Germinal center (tissue), 1 donor: ENCODE results near the gene TNS2.

ENCODE experiments used
- DNase-seq: peaks from one replicate; pipeline ENCODE4 v3.0.0; 2012; ENCODE audit warnings: mixed read lengths, low spot score

Gene TNS2

DNA sequence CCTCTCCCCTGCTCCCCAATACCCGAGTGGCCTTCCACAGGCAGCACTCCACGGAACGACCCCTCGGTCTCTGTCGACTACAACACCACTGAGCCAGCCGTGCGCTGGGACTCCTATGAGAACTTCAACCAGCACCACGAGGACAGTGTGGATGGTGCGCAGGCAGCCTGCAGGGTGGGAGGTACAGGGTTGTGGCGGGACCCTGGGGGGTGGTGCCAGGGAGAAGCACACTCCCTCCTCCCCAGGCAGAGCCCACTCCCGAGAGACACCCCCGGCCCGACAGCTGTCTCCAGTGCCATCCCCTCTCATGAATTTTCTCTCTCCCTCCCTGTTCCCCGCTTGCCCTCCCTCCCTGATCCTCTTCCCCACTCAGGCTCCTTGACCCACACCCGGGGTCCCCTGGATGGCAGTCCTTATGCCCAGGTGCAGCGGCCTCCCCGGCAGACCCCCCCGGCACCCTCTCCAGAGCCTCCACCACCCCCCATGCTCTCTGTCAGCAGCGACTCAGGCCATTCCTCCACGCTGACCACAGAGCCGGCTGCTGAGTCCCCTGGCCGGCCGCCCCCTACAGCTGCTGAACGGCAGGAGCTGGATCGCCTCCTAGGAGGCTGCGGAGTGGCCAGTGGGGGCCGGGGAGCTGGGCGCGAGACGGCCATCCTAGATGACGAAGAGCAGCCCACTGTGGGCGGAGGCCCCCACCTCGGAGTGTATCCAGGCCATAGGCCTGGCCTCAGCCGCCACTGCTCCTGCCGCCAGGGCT lies 9.0 kb downstream of the TNS2 start:
- no peak for DNase-seq

DNA sequence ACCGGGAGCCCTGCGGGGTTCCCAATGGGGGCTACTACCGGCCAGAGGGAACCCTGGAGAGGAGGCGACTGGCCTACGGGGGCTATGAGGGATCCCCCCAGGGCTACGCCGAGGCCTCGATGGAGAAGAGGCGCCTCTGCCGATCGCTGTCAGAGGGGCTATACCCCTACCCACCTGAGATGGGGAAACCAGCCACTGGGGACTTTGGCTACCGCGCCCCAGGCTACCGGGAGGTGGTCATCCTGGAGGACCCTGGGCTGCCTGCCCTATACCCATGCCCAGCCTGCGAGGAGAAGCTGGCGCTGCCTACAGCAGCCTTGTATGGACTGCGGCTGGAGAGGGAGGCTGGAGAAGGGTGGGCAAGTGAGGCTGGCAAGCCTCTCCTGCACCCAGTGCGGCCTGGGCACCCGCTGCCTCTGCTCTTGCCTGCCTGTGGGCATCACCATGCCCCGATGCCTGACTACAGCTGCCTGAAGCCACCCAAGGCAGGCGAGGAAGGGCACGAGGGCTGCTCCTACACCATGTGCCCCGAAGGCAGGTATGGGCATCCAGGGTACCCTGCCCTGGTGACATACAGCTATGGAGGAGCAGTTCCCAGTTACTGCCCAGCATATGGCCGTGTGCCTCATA lies 9.7 kb downstream of the TNS2 start:
- DNase-seq, result no peak

DNA sequence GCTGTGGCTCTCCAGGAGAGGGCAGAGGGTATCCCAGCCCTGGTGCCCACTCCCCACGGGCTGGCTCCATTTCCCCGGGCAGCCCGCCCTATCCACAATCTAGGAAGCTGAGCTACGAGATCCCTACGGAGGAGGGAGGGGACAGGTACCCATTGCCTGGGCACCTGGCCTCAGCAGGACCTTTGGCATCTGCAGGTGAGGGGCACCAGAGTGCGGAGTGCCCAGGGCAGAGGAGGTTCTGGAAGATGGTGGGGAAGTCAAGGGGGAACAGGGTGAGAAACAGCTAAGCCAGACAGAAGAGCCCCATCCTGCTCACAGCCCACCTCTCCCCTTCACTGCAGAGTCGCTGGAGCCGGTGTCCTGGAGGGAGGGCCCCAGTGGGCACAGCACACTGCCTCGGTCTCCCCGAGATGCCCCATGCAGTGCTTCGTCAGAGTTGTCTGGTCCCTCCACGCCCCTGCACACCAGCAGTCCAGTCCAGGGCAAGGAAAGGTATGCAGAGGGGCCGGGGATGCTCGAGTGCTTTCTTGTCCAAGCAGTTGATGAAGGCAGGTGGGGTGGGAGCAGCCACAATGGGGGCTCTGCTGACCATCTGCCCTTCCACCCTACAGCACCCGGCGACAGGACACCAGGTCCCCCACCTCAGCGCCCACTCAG lies 10.3 kb downstream of the TNS2 start:
- no peak for DNase-seq

DNA sequence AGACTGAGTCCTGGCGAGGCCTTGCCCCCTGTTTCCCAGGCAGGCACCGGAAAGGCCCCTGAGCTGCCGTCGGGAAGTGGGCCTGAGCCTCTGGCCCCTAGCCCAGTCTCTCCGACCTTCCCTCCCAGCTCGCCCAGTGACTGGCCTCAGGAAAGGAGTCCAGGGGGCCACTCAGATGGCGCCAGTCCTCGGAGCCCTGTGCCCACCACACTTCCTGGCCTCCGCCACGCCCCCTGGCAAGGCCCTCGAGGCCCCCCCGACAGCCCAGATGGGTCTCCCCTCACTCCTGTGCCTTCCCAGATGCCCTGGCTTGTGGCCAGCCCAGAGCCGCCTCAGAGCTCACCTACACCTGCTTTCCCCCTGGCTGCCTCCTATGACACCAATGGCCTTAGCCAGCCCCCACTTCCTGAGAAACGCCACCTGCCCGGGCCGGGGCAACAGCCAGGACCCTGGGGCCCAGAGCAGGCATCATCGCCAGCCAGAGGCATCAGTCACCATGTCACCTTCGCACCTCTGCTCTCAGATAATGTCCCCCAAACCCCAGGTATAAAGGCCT lies 10.9 kb downstream of the TNS2 start:
- DNase-seq, result no peak

DNA sequence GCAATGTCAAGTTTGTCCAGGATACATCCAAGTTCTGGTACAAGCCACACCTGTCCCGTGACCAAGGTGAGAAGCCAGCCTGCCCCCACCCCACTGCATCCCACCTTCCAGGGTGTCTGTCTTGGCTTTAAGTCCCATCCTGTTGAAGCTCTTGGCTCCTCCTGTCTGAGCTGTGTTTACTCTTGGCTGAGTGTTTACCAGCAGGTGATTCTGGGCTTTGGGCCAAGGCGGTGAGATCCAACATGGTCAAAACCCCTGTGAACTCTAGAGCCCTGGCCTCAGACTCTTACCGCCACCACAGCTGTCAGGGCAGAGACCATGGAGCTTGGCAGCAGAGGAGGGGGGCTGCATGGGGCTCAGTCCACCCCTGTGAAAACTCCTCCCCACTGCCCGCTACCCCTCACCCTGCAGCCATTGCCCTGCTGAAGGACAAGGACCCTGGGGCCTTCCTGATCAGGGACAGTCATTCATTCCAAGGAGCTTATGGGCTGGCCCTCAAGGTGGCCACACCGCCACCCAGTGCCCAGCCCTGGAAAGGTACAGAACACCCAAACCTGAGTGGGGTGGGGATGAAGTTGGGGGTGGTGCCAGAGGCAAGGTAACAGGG lies 11.6 kb downstream of the TNS2 start:
- no peak for DNase-seq

DNA sequence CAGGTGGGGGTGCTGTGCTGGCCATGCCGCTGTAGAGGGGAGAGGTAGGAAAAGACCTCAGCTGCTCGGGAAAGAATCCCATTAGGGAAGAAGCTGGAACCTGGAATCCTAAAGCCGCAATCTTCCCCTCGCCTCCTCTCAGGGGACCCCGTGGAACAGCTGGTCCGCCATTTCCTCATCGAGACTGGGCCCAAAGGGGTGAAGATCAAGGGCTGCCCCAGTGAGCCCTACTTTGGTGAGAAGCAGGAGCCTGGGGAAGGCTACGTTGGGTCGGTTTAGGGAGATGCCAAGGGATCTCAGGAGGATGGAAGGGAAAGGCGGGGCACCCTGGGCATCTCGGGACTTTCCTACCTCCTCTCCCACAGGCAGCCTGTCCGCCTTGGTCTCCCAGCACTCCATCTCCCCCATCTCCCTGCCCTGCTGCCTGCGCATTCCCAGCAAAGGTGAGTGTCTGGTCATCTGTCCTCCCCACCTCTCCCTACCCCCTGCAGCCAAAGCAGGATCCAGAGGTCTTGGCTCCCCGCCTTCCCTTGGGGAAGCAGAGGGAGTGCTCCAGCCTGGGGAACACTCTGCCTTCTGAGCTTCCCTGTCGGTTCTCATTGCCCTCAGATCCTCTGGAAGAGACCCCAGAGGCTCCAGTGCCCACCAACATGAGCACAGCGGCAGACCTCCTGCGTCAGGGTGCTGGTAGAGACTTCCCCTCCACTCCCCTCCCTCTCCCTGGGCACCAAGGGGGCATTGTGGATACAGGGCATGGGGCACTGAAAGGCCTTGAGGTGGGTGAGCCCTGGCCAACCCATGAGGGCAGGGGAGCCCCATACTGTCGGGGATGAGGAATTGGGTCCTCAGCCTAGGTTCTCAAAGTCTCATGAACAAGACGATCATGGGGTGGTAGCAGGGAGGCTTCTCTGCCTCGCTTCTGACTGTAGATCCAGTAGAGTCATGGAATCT lies 12.4 kb downstream of the TNS2 start:
- DNase-seq, result no peak

DNA sequence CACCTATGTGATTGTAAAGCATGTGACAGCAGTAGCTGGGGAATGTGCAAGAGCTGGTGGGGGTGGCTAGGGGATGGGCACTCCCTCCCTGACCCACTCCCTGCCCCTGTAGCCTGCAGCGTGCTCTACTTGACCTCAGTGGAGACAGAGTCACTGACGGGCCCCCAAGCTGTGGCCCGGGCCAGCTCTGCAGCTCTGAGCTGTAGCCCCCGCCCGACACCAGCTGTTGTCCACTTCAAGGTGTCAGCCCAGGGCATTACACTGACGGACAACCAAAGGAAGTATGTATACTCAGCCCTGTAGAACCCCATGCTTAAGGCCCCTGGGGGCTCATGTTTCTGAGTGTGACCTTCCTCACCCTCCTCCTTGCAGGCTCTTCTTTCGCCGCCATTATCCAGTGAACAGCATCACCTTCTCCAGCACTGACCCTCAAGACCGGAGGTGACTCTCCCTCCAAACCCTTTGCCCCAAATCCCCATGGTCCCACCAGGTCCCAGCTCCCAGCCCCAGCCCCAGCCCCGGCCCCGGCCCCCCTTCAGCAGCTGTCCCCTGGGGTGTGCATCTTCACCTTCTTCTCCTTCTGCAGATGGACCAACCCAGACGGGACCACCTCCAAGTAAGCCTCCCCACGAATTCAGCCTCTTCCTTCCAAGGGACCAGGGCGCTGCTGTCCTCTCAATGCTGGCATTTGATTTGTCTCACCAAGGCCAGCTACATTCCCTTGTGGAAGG lies 13.3 kb downstream of the TNS2 start:
- no peak for DNase-seq

DNA sequence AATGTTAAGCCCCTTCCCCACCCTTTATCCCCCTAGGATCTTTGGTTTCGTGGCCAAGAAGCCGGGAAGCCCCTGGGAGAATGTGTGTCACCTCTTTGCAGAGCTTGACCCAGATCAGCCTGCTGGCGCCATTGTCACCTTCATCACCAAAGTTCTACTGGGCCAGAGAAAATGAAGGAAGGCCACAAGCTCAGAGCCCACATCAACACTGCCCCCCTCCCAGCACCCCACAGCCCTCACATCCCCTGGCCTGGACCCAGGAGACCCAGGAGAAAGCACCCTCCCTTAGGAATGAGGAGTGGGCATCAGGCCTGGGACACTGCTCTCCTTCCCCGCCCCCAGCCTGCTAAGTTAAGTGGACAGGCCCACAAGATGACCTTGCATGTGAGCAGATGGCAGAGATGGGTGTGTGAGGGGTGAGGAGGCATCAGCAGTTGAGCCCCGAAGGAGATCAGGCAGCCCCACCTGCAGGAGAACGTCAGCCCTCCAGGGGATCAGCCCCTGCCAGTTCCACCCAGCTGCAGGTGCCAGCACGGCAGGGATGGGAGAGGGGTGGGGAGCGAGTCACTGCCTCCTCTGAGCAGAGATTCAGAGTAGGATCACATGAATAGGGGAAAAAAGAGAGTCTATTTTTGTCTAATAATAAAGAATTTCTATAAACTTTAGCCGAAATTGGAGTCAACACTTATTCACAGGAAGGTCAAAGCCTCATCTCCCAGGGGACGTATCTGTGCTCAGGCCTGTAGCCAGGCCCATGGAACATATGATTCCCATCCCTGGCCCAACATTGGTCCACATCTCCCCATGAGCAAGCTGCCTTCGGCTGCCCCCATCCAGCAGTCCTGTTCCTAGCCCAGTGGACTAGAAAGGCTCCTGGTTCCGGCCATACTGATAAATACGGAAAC lies 14.1 kb downstream of the TNS2 start:
- DNase-seq, result no peak

DNA sequence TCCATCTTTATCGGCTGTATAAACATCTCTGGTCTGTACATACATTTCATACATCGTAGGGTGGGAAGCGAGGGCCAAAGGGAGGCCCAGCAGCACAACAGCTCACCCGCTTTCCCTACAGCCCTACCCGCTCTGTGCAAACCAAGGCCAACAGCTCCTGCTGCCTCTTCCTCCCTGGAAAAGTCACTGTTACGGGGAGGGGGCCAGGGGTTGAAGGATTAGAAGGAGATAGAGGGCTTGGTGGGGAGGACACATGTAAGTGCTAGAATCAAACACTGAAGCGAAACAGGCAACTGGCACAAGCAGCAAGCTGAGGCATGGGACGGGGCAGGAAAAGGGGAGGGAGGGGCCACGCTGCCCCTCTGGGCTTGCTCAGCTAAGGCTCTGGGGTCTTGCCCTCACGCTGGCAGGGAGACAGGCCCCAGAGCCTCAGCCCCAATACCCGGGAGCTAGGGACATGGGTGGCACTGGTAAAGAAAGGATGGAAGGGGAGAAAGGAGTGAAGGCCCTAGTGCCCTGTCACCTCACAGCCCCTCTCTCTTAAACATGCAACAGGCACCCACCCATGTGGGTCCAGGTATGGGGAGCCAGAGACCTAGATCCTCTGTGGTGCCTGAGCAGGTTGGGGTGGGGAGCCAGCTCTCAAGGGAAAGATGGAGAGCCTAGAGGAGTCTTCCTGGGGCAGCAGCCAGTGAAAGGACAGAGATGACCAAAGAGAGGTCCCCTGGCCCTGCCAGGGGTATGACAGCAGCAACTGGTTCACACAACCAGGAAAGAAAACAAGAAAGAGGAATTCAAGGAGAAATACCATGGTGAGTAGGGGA lies 15.0 kb downstream of the TNS2 start:
- DNase-seq, result no peak

DNA sequence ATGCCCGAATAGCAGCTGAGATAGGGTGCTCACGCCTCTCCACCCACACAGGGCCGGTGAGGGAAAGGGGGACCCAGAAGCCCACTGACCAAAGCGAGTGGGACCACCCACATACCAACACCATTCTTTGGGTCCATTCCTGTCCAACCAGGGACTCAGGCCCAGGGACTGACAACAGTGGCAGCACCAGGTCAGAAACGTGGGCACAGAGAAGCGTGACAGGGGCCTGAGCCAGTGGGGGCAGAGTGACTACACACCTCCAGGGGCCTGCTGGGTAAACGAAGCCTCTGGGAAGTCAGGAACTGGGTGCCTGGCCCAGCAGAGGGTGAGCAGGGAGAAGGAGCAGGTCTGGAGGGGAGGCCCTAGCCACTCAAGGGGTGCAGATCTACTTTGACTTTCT lies 15.6 kb downstream of the TNS2 start:
- no peak for DNase-seq

DNA sequence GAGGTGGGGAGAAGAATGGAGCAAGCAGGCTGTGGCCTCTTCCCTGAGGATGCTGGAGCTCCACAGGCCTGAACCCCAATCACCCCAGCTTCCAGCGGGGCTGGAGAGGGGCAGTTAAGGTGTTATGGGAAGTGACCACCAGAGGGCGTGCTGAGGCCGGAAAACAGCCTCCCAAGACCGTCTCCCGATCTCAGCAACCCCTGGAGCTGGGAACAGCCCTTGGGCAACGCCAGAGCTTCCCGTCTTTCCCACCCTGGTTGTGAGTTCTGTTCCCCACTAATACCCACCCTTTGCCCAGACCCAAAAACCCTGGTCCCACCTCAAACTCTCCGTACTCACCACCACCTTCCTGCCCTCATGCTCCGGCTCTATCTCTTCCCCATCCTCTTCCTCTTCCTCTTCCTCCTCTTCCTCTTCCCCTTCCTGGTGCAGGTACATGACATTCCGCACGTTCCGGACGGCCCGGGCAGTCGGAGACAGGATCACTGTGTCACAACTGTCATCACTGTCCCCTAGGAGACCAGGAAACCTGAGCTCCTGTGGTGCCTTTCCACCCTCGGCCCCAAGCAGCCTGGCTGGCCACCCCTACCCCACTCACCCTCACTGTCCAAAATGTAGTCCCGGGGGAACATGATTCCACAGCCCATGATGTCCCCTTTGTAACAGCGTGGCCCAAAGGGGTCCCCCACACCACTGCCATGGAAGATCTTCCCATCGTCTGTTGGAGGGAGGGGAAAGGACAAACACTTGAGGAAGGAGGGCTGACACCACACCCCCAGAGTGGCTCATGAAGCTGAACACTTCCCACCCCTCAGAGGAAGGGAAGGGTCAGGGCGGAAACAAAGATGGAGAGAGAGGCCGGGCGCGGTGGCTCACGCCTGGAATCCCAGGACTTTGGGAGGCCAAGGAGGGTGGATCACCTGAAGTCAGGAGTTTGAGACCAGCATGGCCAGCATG lies 16.4 kb downstream of the TNS2 start:
- DNase-seq, result peak; percentile 84

DNA sequence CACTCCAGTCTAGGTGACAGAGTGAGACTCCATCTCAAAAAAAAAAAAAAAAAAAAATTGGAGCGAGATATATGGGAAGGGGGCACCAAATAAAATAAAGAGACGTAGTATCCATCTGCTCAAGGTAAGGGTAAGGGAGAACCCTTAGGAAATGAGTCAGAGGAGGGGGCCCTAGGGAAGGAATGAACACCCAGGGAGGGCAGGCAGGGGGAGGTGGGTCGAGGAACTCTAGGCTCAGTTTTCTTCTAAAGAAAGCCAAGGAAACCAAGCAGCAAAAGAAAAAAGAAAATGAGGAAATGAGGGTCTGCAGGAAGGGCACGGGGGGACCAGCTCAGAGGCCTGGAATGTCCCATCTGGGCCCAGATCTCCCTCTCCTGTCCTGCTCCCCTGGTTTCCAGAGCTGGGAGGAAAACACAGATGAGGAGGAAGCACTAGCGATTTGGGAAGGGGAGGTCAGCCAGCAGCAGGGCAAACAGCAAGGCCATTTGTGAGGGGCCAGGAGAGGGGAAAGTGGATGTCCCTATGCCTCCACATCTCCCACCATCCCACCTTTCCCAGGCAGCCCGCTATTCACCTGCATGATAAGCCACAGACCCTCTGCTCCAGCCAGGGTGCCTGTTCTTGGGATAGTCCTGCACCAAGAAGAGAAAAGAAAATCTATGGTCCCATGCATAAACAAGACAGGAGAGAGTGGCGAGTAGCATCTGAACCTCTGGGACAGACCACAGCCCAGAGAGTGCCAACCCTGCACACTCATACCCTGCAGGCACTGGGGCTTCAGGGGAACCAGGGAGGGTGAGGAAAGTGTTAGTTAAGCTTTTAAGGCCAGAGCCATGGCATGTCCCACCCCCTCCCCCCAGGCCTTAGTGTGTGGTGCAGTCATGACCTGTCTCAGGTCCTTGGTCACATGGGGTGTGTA lies 17.5 kb downstream of the TNS2 start:
- DNase-seq, result no peak

DNA sequence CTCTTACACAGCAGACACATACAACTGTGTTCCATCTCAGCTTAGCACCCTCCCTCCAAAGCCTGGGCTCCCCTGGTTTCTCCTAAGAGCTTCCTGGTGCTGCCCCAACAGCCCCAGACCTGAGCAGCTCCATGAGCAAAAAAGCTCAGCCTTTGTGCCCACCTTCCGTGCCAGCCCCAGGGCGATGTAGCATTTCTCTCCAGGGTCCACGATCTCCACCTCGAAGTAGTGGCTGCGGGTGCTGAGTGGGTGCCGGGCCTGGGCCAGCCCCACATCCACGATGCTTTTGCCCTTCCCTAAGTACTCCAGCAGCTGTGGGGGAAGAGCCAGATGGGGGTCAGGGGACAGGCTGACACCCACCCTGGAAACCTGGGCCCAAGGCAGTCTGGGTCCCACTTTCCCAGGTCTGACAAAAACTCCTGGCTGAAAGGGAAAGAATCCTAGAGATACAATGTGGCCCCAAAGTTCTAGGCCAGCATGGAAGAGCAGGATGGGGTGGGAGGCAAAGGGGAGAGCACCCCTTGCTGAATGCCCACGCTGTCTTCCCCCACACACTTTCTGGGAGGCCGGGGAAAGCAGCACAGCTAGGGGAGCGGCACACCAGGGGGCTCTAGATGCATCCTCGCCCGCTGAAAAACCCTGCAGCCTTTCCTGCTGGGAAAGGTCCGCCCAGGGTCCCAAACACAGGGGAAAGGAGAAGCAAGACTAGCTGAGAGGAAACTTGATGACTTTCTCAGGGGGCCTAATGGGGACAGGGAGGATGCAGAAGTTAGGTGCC lies 18.3 kb downstream of the TNS2 start:
- no peak for DNase-seq

DNA sequence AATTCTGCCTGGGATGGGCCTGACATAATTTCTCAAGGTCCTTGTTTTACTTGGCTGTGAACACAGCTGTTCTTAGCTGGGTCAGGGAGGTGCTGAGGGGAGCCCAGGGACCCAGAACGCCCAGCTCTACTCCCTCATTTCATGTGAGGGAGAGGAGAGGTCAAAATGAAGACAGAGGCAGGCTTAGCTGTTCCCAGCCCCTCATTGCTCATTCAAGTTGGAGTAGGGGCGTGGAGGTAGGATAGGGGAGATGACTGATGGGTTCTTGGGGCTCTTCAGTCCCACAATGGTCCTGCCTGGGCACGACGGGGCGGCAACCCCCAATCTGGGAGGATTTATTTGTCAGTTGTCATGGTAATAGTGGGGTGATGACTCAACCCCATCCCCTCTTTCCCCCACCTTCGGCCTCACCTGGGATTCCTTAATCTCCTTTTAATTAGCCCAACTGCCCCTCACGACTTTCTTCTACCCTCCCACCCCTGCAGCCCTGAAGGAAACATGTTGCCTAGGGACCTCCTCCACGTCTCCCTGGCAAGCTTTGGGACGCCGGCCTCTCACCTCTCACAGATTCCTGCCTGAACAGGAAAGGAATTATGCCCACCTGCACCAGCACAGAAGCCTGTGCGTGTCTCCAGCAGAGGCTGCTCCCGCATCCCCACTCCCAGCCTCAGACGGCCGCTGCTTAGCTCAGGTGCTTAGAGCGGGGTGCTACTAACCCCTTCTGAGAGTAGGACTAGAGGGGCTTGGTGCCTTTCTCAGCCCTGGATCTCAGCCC lies 19.1 kb downstream of the TNS2 start:
- DNase-seq, result no peak
